Fibroblast of lung (primary cell): ENCODE results near the gene AGAP1.

Source experiments
- CTCF ChIP-seq, 2 donors: IDR thresholded peaks in 1 of 2; conservative IDR thresholded peaks in 1 of 2; 1 replicate in 1 of 2; 2 replicates in 1 of 2; pipeline ENCODE4 v1.5.1; 2011 to 2012; ENCODE audit warnings: low read length in 2 of 2, control low read depth in 1 of 2, inconsistent platforms in 1 of 2, low read depth in 1 of 2, mild to moderate bottlenecking in 1 of 2
- EZH2 ChIP-seq: IDR thresholded peaks from 2 replicates; pipeline ENCODE4 v1.5.1; 2012; ENCODE audit warnings: low read length, control low read depth, mild to moderate bottlenecking; ENCODE audit errors: missing control alignments

GRCh38 chr2:235784788-235785187 is 290.9 kb downstream of the AGAP1 start:
- TF ChIP-seq CTCF (conservative IDR thresholded peaks at IDR 0.05 in 1 of 2, IDR thresholded peaks at IDR 0.05 in 1 of 2; ENCODE audit: low read depth in 1 of 2, low read length in 2 of 2) (no peak), EZH2 (no peak)
